HepG2 (cell line): ENCODE results near the gene BLVRB. TPM values are rescaled to one million over a fixed set of nuclear protein-coding genes. Genes with fewer than 3 reads are reported as not detected.

Experiments
- ARID4A ChIP-seq: sonication (generic); formaldehyde crosslinking; IDR thresholded peaks from 2 replicates; pipeline ENCODE4 v1.5.0; 2020; ENCODE audit warnings: mild to moderate bottlenecking, missing genetic modification reagents, borderline replicate concordance
- ATF4 ChIP-seq, 2 experiments: fragments of 450-650 bp in 1 of 2; sonication (generic) in 1 of 2; formaldehyde crosslinking; IDR thresholded peaks; 2 replicates each; pipeline versions ENCODE4 v1.5.0 to v1.8.0; 2020 to 2022; ENCODE audit warnings: mild to moderate bottlenecking in 1 of 2, missing genetic modification reagents in 1 of 2
- E2F2 ChIP-seq: sonication (generic); formaldehyde crosslinking; IDR thresholded peaks from 2 replicates; pipeline ENCODE4 v1.4.0; 2020; ENCODE audit warnings: missing genetic modification reagents, borderline replicate concordance
- SOX6 ChIP-seq, 2 experiments: fragments of 450-650 bp in 1 of 2; sonication (generic) in 1 of 2; formaldehyde crosslinking in 1 of 2; IDR thresholded peaks; 2 replicates each; pipeline versions ENCODE4 v1.4.0 to v1.6.1; 2017 to 2020; ENCODE audit warnings: antibody characterized with exemption in 1 of 2, mild to moderate bottlenecking in 1 of 2, missing genetic modification reagents in 1 of 2
- TAF1 ChIP-seq: sonication (generic); formaldehyde crosslinking; IDR thresholded peaks from 2 replicates; pipeline ENCODE4 v1.4.0; 2020; ENCODE audit warnings: missing genetic modification reagents
- TERF1 ChIP-seq: sonication (generic); formaldehyde crosslinking; IDR thresholded peaks from 2 replicates; pipeline ENCODE4 v1.8.0; 2022; ENCODE audit warnings: mild to moderate bottlenecking, missing genetic modification reagents, moderate library complexity
- TFDP1 ChIP-seq: IDR thresholded peaks from 2 replicates; pipeline ENCODE4 v1.6.1; 2016; ENCODE audit warnings: missing compliant biosample characterization, missing genetic modification reagents, borderline replicate concordance
- USF2 ChIP-seq, 2 experiments: sonication (generic) in 1 of 2; formaldehyde crosslinking in 1 of 2; IDR thresholded peaks; 2 replicates each; pipeline versions ENCODE4 v1.5.1 to v1.6.1; 2011 to 2020; ENCODE audit warnings: borderline replicate concordance in 1 of 2, low read depth in 1 of 2, low read length in 1 of 2, mild to moderate bottlenecking in 1 of 2, missing genetic modification reagents in 1 of 2, moderate library complexity in 1 of 2
- ZFP36L1 ChIP-seq: sonication (generic); formaldehyde crosslinking; IDR thresholded peaks from 2 replicates; pipeline ENCODE4 v1.8.0; 2022; ENCODE audit warnings: mild to moderate bottlenecking, missing genetic modification reagents, moderate library complexity
- ZNF333 ChIP-seq: sonication (generic); formaldehyde crosslinking; IDR thresholded peaks from 2 replicates; pipeline ENCODE4 v1.4.0; 2020; ENCODE audit warnings: mild to moderate bottlenecking, missing genetic modification reagents, borderline replicate concordance
- ZNF598 ChIP-seq: sonication (generic); formaldehyde crosslinking; IDR thresholded peaks from 2 replicates; pipeline ENCODE4 v1.5.1; 2020; ENCODE audit warnings: mild to moderate bottlenecking, missing genetic modification reagents, borderline replicate concordance
- ZNF766 ChIP-seq: sonication (generic); formaldehyde crosslinking; IDR thresholded peaks from 2 replicates; pipeline ENCODE4 v1.5.0; 2020; ENCODE audit warnings: missing genetic modification reagents, borderline replicate concordance
- polyA plus RNA-seq, 8 experiments: library from polyadenylated mRNA; depleted of rRNA in 3 of 8; stranded (reverse) in 7 of 8; unstranded in 1 of 8; fragments of >200 nt; fragmentation: Illumina TruSeq in 4 of 8; extraction: Trizol in 4 of 8; gene quantifications; 2 replicates each; pipeline versions ENCODE4 v1.2.1 to v1.2.3, GENCODE V29; 2011 to 2016; ENCODE audit warnings: low read depth in 4 of 8, missing spikeins in 1 of 8, mixed read lengths in 1 of 8; ENCODE audit not compliant: insufficient read depth in 1 of 8
- total RNA-seq, 5 experiments: library from RNA; depleted of rRNA; stranded (reverse); fragments of >200 nt; fragmentation: Illumina TruSeq; extraction: Trizol; gene quantifications; 2 replicates each; pipeline ENCODE4 v1.2.3, GENCODE V29; 2016; ENCODE audit warnings: low read depth in 1 of 5

The BLVRB gene
- total and polyA plus RNA-seq, 2 of the 13 experiments (the other 11 are each of a cell fraction or from before 2014, with no cell fraction given) = 25.9 to 51.4 TPM

GRCh38 chr19:40420766-40421765 is 44.5 kb downstream of the BLVRB start (continued):
- peak; percentile 57; the same call in 1 of the 2 replicates for TF ChIP-seq ZFP36L1
- no peak for TF ChIP-seq USF2 (IDR thresholded peaks at IDR 0.05; ENCODE audit: low read depth, low read length)
- TF ChIP-seq USF2 (CRISPR knock-in tag; IDR thresholded peaks at IDR 0.05; ENCODE audit: borderline replicate concordance) = peak; percentile 97
- TF ChIP-seq ZNF766 (CRISPR knock-in tag) = peak; percentile 51; the same call in 1 of the 2 replicates
- TF ChIP-seq ATF4 (CRISPR knock-in tag; IDR thresholded peaks at IDR 0.05) = peak in 1 of 2 experiments; percentile 64; a peak in 2 of 4 replicates
- peak; percentile 90; the same call in 1 of the 2 replicates for TF ChIP-seq ZNF333 (CRISPR knock-in tag)
- TF ChIP-seq TFDP1 = peak; percentile 35; the same call in 1 of the 2 replicates
- TF ChIP-seq E2F2 = no peak
- TF ChIP-seq SOX6 (IDR thresholded peaks at IDR 0.05) = no peak
- peak; percentile 79 for TF ChIP-seq SOX6 (CRISPR knock-in tag; IDR thresholded peaks at IDR 0.05)
- TF ChIP-seq TAF1 = peak; percentile 74
- peak; percentile 92; the same call in 1 of the 2 replicates for TF ChIP-seq ZNF598
- TF ChIP-seq ARID4A (CRISPR knock-in tag) = peak; percentile 84; the same call in 1 of the 2 replicates
- TF ChIP-seq TERF1 (CRISPR knock-in tag) = peak; percentile 76; the same call in 1 of the 2 replicates
